GM18907 (cell line): ENCODE results near the gene DENND1B.
A peak's percentile ranks its signal among the peaks of the same experiment; 100 is the strongest.

Experiments used
- ATAC-seq: cut with Tn5 transposase; IDR thresholded peaks from one replicate; pipeline ENCODE4 v1.9.1; 2021; ENCODE audit warnings: mild to moderate bottlenecking, moderate library complexity; ENCODE audit not compliant: unreplicated experiment

Gene DENND1B

GRCh38 chr1:197775282-197776262 lies at the start of gene DENND1B:
Gene DENND1B (minus strand): TSS chr1:197775480. CDS start chr1:197775155, 325 bp downstream.
- ATAC-seq = peak; percentile 74

GRCh38 chr1:197814306-197814705 lies 39.0 kb upstream of the DENND1B start:
- no peak for ATAC-seq

- no peak for ATAC-seq
Measured at GRCh38 chr1:197813741-197814140, 38.5 kb upstream of the DENND1B start.

GRCh38 chr1:197811769-197812168 lies 36.5 kb upstream of the DENND1B start:
- ATAC-seq = no peak

- ATAC-seq = no peak
Measured at GRCh38 chr1:197810812-197811211, 35.5 kb upstream of the DENND1B start.

GRCh38 chr1:197808880-197809279 lies 33.6 kb upstream of the DENND1B start:
- ATAC-seq = no peak

GRCh38 chr1:197807739-197808453 lies 32.6 kb upstream of the DENND1B start:
- ATAC-seq = no peak

GRCh38 chr1:197807216-197807615 lies 31.9 kb upstream of the DENND1B start:
- no peak for ATAC-seq

GRCh38 chr1:197806718-197807117 lies 31.4 kb upstream of the DENND1B start:
- no peak for ATAC-seq

GRCh38 chr1:197801684-197802083 lies 26.4 kb upstream of the DENND1B start:
- ATAC-seq = no peak

- no peak for ATAC-seq
Measured at GRCh38 chr1:197801111-197801482, 25.8 kb upstream of the DENND1B start.

- no peak for ATAC-seq
Measured at GRCh38 chr1:197800379-197801110, 25.3 kb upstream of the DENND1B start.

- ATAC-seq = no peak
Measured at GRCh38 chr1:197799271-197799670, 24.0 kb upstream of the DENND1B start.

GRCh38 chr1:197798492-197798891 lies 23.2 kb upstream of the DENND1B start:
- no peak for ATAC-seq

- no peak for ATAC-seq
Measured at GRCh38 chr1:197797010-197797409, 21.7 kb upstream of the DENND1B start.

GRCh38 chr1:197788741-197789739 lies 13.8 kb upstream of the DENND1B start:
- no peak for ATAC-seq

- ATAC-seq = no peak
Measured at GRCh38 chr1:197787623-197788536, 12.6 kb upstream of the DENND1B start.

GRCh38 chr1:197787056-197787455 lies 11.8 kb upstream of the DENND1B start:
- ATAC-seq = no peak

GRCh38 chr1:197786280-197786679 lies 11.0 kb upstream of the DENND1B start:
- ATAC-seq = no peak
